Stimulated activated CD4-positive, alpha-beta T cell treated with anti-CD3 and anti-CD28 coated beads, Interleukin-4, amount 100 ng/mL, for 24 hours (primary cell): ENCODE measurements around the gene IFT20.
A peak's percentile ranks its signal among the peaks of the same experiment; 100 is the strongest.

Experiments used
- DNase-seq: peaks from one replicate; pipeline ENCODE4 v3.0.0-alpha.2; 2020

The IFT20 gene, protein sequence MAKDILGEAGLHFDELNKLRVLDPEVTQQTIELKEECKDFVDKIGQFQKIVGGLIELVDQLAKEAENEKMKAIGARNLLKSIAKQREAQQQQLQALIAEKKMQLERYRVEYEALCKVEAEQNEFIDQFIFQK

GRCh38 chr17:28335201-28335958 lies at the start of gene IFT20, which contains the start of gene TNFAIP1:
Gene IFT20, minus strand, starts transcription at chr17:28335472. Its CDS starts 3,487 bp downstream, at chr17:28331985.
Gene TNFAIP1, plus strand, starts transcription at chr17:28335761. Its CDS starts 3,761 bp downstream, at chr17:28339522.
- peak; percentile 98 for DNase-seq

- DNase-seq, result no peak
These were observed 49.7 kb upstream of the IFT20 start for GRCh38 chr17:28385037-28385400.

GRCh38 chr17:28384281-28385036 lies 49.2 kb upstream of the IFT20 start:
- peak; percentile 67 for DNase-seq

- peak; percentile 18 for DNase-seq
These were observed 46.0 kb upstream of the IFT20 start for GRCh38 chr17:28381141-28381825.

- no peak for DNase-seq
These were observed 44.8 kb upstream of the IFT20 start for GRCh38 chr17:28379814-28380801.

DNA sequence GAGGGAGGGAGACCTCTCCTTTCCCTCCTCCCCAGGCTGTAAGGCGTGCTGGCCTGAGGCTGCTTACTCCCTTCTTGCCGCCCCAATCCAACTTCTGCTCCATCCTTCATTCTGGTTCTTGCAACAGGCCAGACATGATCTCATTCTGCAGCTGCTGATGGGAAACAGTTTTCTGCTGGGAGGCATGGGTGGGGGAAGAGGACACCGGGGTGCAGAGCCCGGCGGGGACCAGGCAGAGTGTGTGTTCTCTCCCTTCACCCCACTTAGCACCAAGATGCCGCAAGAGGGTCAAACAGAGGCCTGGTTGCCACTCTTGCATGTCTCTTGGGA lies 37.6 kb upstream of the IFT20 start:
- no peak for DNase-seq

DNA sequence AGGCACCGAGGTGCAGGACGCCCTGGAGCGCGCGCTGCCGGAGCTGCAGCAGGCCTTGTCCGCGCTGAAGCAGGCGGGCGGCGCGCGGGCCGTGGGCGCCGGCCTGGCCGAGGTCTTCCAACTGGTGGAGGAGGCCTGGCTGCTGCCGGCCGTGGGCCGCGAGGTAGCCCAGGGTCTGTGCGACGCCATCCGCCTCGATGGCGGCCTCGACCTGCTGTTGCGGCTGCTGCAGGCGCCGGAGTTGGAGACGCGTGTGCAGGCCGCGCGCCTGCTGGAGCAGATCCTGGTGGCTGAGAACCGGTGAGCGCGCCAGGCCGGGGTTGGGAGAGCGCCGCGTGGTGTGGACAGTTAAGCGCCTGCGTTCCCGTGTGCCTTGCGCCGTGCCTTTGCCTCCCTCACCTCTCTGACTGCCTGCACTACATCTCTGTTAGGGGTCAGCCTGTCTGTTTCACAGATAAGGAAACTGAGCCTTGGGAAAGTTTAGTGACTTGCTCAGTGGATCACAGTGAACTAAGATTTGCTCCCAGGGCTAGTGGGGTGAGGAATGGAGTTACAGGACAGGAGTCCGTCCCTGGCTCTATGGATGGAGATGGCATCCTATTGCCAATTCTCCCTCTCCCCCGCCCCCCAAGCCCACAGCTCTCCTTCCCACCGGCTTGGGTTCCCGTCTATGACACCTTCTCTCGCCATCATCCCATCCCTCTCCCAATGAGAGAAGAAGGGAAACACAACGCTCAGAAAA lies 37.1 kb upstream of the IFT20 start:
- DNase-seq, result peak; percentile 25

DNA sequence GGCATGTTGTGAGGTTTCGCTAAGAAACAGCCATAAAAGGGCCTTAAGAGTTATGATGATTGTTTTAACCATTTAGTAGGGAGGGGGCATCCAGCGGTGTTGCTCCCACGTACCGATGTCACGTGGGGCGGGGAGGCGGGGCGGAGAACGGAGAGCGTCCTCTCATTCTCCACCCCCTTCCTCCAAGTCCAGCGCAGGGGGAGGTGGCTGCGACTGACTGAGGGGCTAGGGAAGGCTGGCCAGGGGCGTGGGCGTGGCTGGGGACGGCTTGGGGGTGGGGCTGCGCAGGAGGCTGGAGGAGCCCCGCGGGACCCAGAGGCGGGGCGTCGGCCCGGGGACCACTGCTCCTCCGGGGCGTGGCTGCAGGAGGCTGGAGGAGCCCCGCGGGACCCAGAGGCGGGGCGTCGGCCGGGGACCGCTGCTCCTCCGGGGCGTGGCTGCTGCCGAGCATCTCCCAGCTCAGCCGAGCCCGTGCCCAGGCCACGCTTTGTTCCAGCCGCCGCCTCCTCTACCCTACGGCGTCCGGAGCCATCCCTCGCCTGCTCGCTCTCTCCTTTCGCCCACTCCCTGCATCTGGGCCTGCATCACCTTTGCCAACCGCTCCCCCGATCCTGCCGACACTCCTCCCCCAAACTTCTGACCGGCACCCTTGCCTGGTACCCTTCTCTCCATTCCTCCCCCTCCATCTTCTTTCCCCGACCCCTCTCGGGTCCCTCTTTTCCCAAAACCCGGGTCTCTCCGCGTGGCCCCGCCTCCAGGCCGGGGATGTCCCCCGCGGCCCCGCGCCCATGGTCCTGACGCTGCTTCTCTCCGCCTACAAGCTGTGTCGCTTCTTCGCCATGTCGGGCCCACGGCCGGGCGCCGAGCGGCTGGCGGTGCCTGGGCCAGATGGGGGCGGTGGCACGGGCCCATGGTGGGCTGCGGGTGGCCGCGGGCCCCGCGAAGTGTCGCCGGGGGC lies 36.3 kb upstream of the IFT20 start, which contains the start of gene SARM1:
Gene SARM1 (plus strand): TSS at position 450 of the 958 bp plus-strand sequence. CDS start 339 bp downstream, at position 789.
- DNase-seq, result peak; percentile 86

GRCh38 chr17:28370744-28371103 lies 35.5 kb upstream of the IFT20 start:
- DNase-seq, result no peak

DNA sequence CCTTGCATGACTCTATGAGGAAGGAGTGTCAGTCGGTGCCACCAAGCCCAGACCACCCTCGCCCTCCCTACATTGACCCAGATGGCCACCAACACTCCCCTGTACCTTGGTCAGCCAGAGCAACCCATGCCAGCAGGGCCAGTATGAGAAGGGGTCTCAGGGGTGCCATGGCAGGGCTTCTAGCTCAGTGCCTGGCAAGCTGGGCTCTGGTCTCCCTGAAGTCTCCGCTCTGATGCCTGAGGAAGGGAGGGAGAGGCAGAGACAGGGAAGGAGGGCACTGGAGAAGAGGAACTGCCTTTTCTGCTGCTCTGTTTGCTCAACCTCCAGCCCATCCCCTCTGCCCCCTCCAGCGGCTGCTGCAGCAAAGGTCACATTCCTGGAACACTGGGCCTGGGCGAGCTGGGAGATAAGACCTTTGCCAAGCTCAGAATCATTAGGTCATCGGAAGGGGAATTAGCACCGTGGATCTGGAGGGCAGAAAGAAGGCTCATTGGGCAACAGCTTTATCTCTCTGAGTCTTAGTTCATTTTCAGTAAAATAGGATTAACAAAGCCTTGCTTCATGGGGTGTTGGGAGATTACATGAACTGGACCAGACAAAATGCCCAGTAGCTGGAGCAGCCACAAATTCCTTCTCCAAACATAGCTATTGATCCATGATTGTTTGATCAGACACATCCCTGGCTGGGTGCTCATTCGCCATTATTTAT lies 34.9 kb upstream of the IFT20 start, which contains the start of gene VTN:
Gene VTN (minus strand): TSS at position 273 of the 709 bp plus-strand sequence. CDS start 104 bp downstream, at position 169.
- no peak for DNase-seq

DNA sequence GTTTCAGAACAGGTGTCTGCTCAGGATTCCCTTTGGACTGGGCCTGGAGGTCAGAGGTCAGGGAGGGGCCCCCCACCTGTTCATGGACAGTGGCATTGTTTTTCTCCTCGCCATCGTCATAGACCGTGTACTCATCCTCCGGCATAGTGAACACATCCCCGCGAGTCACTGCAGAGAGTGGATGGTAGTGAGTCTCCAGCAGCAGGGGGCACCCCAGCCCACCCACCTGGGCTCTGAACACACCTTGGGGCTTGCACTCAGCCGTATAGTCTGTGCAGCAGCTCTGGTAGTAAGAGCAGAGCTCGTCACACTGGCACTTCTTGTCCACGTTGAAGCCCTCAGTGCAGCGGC lies 34.4 kb upstream of the IFT20 start:
- no peak for DNase-seq

DNA sequence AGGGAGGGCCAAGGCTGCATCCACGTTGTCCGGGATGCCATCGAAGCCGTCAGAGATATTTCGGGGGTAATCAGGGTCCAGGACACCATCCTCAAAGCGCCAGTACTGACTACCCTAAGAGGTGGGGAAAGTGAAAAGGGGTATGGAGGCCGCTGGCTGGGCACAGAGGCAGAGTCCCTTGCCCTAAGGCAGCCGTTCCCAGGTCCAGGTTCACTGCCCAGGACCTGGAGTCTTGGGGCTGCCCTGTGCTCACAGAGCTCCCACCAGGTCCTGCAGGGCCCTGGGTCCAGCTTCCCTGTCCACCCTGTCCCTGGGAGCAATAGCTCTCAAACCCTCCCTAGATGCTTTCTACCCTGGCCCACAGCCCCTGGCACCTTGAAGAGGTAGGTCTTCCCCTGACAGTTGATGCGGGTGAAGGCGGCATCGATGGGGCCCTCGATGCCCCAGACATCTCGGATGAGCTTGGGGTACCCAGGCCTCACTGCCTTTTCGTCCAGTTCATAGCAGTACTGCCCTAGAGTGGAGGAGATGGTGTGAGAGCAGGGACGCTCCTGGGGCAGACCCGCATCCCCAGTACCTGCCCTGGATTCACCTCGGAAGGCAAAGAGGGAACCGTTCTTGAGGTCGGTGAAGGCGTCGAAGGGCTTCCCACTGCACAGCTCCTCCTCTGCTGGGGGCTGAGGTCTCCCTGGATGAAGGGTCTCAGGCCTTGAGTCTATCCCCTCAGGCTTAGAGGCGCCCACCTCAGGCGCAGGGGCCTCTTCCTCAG lies 33.8 kb upstream of the IFT20 start:
- DNase-seq, result no peak

- DNase-seq, result no peak
These were observed 33.1 kb upstream of the IFT20 start for GRCh38 chr17:28368306-28368831.

DNA sequence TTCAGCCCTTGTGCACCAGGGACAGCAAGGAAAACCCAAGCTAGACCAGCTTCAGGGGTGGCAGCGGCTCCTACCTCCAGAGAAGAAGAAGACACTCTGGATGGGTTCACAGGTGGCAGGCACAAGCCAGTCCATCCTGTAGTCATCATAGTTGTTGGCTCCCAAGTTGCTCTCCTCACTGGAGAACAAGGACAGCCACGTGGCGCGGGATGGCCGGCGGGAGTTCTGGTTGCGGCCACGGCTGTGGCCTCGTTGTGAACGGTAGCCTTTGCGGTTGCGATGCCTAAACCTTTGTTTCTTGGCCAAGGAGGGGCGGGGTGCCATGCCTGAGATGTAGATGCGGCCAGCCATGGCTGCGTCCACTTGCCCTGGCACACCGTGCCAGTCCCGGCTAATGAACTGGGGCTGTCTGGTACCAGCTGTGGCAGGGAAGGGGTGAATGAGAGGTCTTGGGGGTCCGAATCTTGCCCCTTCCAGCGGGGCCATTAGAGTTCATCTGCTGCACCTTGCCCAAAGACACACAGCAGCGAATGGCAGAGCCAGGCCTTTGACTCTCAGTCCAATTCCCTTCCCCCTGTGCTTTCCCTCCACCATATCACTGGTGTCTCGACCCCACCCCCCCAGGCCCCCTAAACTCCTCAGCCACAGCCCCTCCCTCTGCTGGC lies 32.5 kb upstream of the IFT20 start:
- no peak for DNase-seq

DNA sequence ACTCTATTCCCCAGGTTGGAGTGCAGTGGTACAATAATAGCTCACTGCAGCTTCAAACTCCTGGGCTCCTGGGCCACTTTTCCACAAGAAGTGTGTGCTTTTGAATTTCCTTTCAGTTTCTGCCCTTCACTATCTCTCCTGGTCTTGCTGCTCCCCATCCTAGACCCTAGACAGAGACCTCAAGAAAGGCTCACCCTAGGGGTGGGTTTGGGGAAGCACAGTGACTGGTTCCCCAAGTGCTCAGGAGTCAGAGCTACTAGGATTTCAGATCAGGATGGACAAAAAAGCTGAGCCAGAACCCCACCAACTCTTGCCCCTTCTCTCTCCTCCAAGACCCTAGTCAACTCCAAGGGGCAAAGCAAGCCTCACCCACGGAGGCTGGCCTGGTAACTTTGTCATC lies 31.3 kb upstream of the IFT20 start:
- DNase-seq, result no peak

- no peak for DNase-seq
These were observed 30.2 kb upstream of the IFT20 start for GRCh38 chr17:28365487-28365886.

DNA sequence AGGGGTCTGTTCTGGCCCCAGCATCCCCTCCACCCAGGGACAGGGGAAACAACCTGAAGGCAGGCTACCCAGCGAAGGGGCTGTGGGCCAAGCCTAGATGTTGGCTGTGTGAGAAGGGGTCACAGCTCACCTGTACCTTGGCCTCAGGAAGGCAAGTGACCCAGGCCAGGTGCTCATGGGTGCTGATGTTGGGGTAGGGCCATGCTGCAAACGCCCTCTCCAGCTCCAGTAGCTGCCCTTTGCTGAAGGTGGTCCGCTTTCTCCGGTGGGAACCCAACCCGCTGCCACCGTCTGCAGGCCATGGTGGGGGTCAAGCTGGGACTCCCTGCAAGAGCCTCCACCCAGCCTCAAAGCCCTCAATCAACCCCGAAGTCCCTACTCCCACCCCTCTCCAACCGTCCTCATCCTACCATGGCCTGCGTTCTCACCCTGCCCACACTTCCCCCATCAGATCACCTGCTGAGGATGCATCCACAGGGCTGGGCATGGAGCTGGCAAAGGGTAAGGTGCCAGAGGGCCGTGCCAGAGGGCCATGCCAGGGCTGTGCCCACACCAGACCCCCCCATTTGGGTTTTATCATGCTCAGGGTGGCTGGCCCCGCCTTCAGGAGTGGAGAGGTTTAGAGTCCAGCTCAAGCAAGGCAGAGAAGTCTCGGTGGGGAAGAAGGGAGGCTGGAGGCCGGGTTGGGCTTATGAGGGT lies 29.5 kb upstream of the IFT20 start, which contains the start of gene SEBOX:
Gene SEBOX (minus strand): TSS at position 535 of the 699 bp plus-strand sequence. CDS start 48 bp downstream, at position 487.
- no peak for DNase-seq
